HFFc6 (cell line): Measurements from ENCODE around the gene KIF13A. TPM values are rescaled to one million over a fixed set of nuclear protein-coding genes. Genes with fewer than 3 reads are reported as not detected.

Experiments
- DNase-seq: peaks from one replicate; pipeline ENCODE4 v3.0.0-alpha.2; 2018
- H3K27ac Mint-ChIP-seq: 2 replicates; pipeline ENCODE4 v1.8.0; 2020; ENCODE audit warnings: mild to moderate bottlenecking, mixed read lengths
- H3K27me3 Mint-ChIP-seq: 2 replicates; pipeline ENCODE4 v1.8.0; 2021; ENCODE audit warnings: mild to moderate bottlenecking, moderate library complexity, mixed read lengths; ENCODE audit not compliant: insufficient read depth
- H3K36me3 Mint-ChIP-seq: 2 replicates; pipeline ENCODE4 v1.8.0; 2021; ENCODE audit warnings: low read depth, mixed read lengths
- H3K4me1 Mint-ChIP-seq: 2 replicates; pipeline ENCODE4 v1.8.0; 2020; ENCODE audit warnings: low read depth, mixed read lengths
- H3K4me3 Mint-ChIP-seq: 2 replicates; pipeline ENCODE4 v1.8.0; 2020; ENCODE audit warnings: mild to moderate bottlenecking, moderate library complexity, mixed read lengths
- H3K9me3 Mint-ChIP-seq: 2 replicates; pipeline ENCODE4 v1.8.0; 2020; ENCODE audit warnings: mild to moderate bottlenecking, mixed read lengths
- CTCF ChIP-seq: fragments of 200-600 bp; sonication (generic); IDR thresholded peaks from 2 replicates; pipeline ENCODE4 v1.5.0; 2021; ENCODE audit warnings: antibody characterized with exemption, mild to moderate bottlenecking
- total RNA-seq, 6 experiments: library from RNA; stranded (reverse); fragmentation: NEBNext Ultra II Directional; extraction: Animal tissue kit (Norgen Biotek cat#: 25700); gene quantifications; 2 replicates in 1 of 6; 3 replicates in 5 of 6; pipeline ENCODE4 v1.2.3, GENCODE V29; 2021

The KIF13A gene
- total RNA-seq, 6 experiments from 2014 or later: 63.7 to 72.8 (median 66.4) TPM

GRCh38 chr6:17972074-17972952, 15.1 kb downstream of the KIF13A start:
- no peak for DNase-seq
- Mint-ChIP-seq H3K27me3 (no peaks in the 10 kb centered on the region), H3K27ac (peak overlapping the region; percentile 81), H3K4me1 (peaks cover 67% of the 10 kb centered on the region), H3K36me3 (peaks cover 10% of the 10 kb centered on the region), H3K4me3 (peak overlapping the region; percentile 54), H3K9me3 (no peaks in the 10 kb centered on the region)
- TF ChIP-seq CTCF: no peak

- Mint-ChIP-seq H3K4me1 (peaks cover 73% of the 10 kb centered on the region), H3K4me3 (peak overlapping the region; percentile 54; the same call in 1 of the 2 replicates), H3K27ac (peak overlapping the region; percentile 81), H3K36me3 (peaks cover 6% of the 10 kb centered on the region; the same call in 1 of the 2 replicates), H3K9me3 (no peaks in the 10 kb centered on the region), H3K27me3 (no peaks in the 10 kb centered on the region)
- DNase-seq: peak; percentile 70
- TF ChIP-seq CTCF: no peak
Measured at GRCh38 chr6:17971128-17972073, 16.0 kb downstream of the KIF13A start.

GRCh38 chr6:17968876-17969275, 18.6 kb downstream of the KIF13A start:
- Mint-ChIP-seq H3K4me3 (no peak overlapping the region), H3K36me3 (peaks cover 10% of the 10 kb centered on the region; the same call in 1 of the 2 replicates), H3K27ac (peak overlapping the region; percentile 77), H3K27me3 (no peaks in the 10 kb centered on the region), H3K4me1 (peaks cover 92% of the 10 kb centered on the region), H3K9me3 (no peaks in the 10 kb centered on the region)
- TF ChIP-seq CTCF: no peak
- DNase-seq: no peak

GRCh38 chr6:17967668-17968518, 19.5 kb downstream of the KIF13A start:
- peak overlapping the region; percentile 89 for H3K27ac Mint-ChIP-seq
- no peaks in the 10 kb centered on the region for H3K27me3 Mint-ChIP-seq
- TF ChIP-seq CTCF: no peak
- DNase-seq: peak; percentile 22
- H3K4me3 Mint-ChIP-seq: no peak overlapping the region
- H3K36me3 Mint-ChIP-seq: peaks cover 11% of the 10 kb centered on the region; the same call in 1 of the 2 replicates
- H3K4me1 Mint-ChIP-seq: peaks cover 89% of the 10 kb centered on the region
- H3K9me3 Mint-ChIP-seq: no peaks in the 10 kb centered on the region

- H3K9me3 Mint-ChIP-seq: no peaks in the 10 kb centered on the region
- peaks cover 14% of the 10 kb centered on the region; the same call in 1 of the 2 replicates for H3K36me3 Mint-ChIP-seq
- peak overlapping the region; percentile 89 for H3K27ac Mint-ChIP-seq
- peak overlapping the region; percentile 26 for H3K4me3 Mint-ChIP-seq
- TF ChIP-seq CTCF: no peak
- H3K27me3 Mint-ChIP-seq: no peaks in the 10 kb centered on the region
- H3K4me1 Mint-ChIP-seq: peaks cover 89% of the 10 kb centered on the region
- no peak for DNase-seq
Measured at GRCh38 chr6:17966451-17966850, 21.0 kb downstream of the KIF13A start.
